H1 (cell line): Measurements from ENCODE around the gene KIF25. TPM values are rescaled to one million over a fixed set of nuclear protein-coding genes. Genes with fewer than 3 reads are reported as not detected.

ENCODE experiments used
- CTCF ChIA-PET: fragments of 300-600 bp; sonication (Branson Sonifier 250); formaldehyde crosslinking; loops from one replicate; lab custom pipeline; 2021; ENCODE audit not compliant: partially characterized antibody; lab: Charles Lee
- POLR2A ChIA-PET: fragments of 300-600 bp; sonication (Branson Sonifier 250); formaldehyde crosslinking; loops from one replicate; lab custom pipeline; 2021; ENCODE audit warnings: inconsistent platforms; ENCODE audit not compliant: partially characterized antibody; lab: Charles Lee
- DNase-seq, 2 experiments: peaks; one replicate each; pipeline versions ENCODE4 v3.0.0 to v3.0.0-alpha.2; 2010 to 2022; ENCODE audit warnings: low spot score in 2 of 2, low read depth in 1 of 2, mixed read lengths in 1 of 2
- FAIRE-seq: peaks from 2 replicates; lab custom pipeline; 2011; peaks lifted over from hg19 to GRCh38; lab: Jason Lieb, UNC
- H2AFZ ChIP-seq: 2 replicates; pipeline ENCODE4 v1.8.1; 2012; ENCODE audit warnings: low read length, inconsistent platforms
- H2AK5ac ChIP-seq: 2 replicates; pipeline ENCODE4 v1.6.1; 2013; ENCODE audit warnings: low read depth, low read length
- H2BK120ac ChIP-seq: replicated peaks from 2 replicates; pipeline ENCODE3; 2013; ENCODE audit warnings: low read depth, low read length, inconsistent platforms
- H2BK12ac ChIP-seq: 2 replicates; pipeline ENCODE4 v1.6.1; 2013; ENCODE audit warnings: low read depth, low read length
- H2BK15ac ChIP-seq: 2 replicates; pipeline ENCODE4 v1.6.1; 2013; ENCODE audit warnings: low read length
- H2BK20ac ChIP-seq: 2 replicates; pipeline ENCODE4 v1.6.1; 2013; ENCODE audit warnings: low read length
- H2BK5ac ChIP-seq: 2 replicates; pipeline ENCODE4 v1.6.1; 2013; ENCODE audit warnings: low read depth, low read length
- H3K14ac ChIP-seq: 2 replicates; pipeline ENCODE4 v1.6.1; 2013; ENCODE audit warnings: inconsistent platforms; ENCODE audit not compliant: insufficient read length
- H3K18ac ChIP-seq: 2 replicates; pipeline ENCODE4 v1.6.1; 2013; ENCODE audit warnings: low read length; ENCODE audit errors: extremely low read depth
- H3K23ac ChIP-seq: 2 replicates; pipeline ENCODE4 v1.6.1; 2013; ENCODE audit warnings: inconsistent platforms; ENCODE audit not compliant: insufficient read length
- H3K23me2 ChIP-seq: 2 replicates; pipeline ENCODE4 v1.6.1; 2013; ENCODE audit warnings: low read depth, low read length
- H3K27ac ChIP-seq: 2 replicates; pipeline ENCODE4 v1.6.1; 2011; ENCODE audit warnings: low read depth, low read length, inconsistent platforms
- H3K27me3 ChIP-seq, 4 experiments: replicated peaks in 1 of 4; 1 replicate in 1 of 4; 2 replicates in 3 of 4; pipeline versions ENCODE4 v1.6.1 to v1.8.1; 2011 to 2013; ENCODE audit warnings: low read length in 3 of 4, mild to moderate bottlenecking in 3 of 4, inconsistent platforms in 2 of 4, mixed read lengths in 2 of 4, moderate library complexity in 1 of 4; ENCODE audit not compliant: control insufficient read depth in 3 of 4, insufficient read depth in 3 of 4; ENCODE audit errors: extremely low read depth in 1 of 4
- H3K36me3 ChIP-seq, 4 experiments: 2 replicates each; pipeline versions ENCODE4 v1.6.1 to v1.8.1; 2011 to 2013; ENCODE audit warnings: mild to moderate bottlenecking in 4 of 4, low read length in 3 of 4, moderate library complexity in 2 of 4, control low read depth in 1 of 4, inconsistent platforms in 1 of 4; ENCODE audit not compliant: insufficient read depth in 4 of 4, control insufficient read depth in 2 of 4
- H3K4ac ChIP-seq: replicated peaks from 2 replicates; pipeline ENCODE3; 2013; ENCODE audit warnings: low read length, low read depth, mixed read lengths, inconsistent platforms; ENCODE audit not compliant: insufficient read length
- H3K4me1 ChIP-seq, 4 experiments: replicated peaks in 1 of 4; 1 replicate in 1 of 4; 2 replicates in 3 of 4; pipeline versions ENCODE4 v1.6.1 to v1.8.1; 2011 to 2013; ENCODE audit warnings: low read length in 3 of 4, inconsistent platforms in 2 of 4, mixed read lengths in 1 of 4; ENCODE audit not compliant: insufficient read depth in 4 of 4, control insufficient read depth in 3 of 4
- H3K4me2 ChIP-seq, 2 experiments: 2 replicates each; pipeline versions ENCODE4 v1.6.1 to v1.8.1; 2011 to 2013; ENCODE audit warnings: low read depth in 2 of 2, low read length in 2 of 2, control low read depth in 1 of 2, inconsistent platforms in 1 of 2, mild to moderate bottlenecking in 1 of 2; ENCODE audit not compliant: insufficient read depth in 1 of 2
- H3K4me3 ChIP-seq, 4 experiments: fragments of 200-600, 300-600 bp in 1 of 4; sonication (generic), shearing (Covaris generic), sonication (Bioruptor Twin) in 1 of 4; 2 replicates each; pipeline versions ENCODE4 v1.5.1 to v1.8.1; 2011 to 2016; ENCODE audit warnings: low read length in 4 of 4, low read depth in 3 of 4, control low read depth in 2 of 4, inconsistent platforms in 2 of 4, mild to moderate bottlenecking in 2 of 4, mixed read lengths in 1 of 4, moderate library complexity in 1 of 4; ENCODE audit not compliant: insufficient read depth in 2 of 4; ENCODE audit errors: extremely low read depth in 1 of 4
- H3K56ac ChIP-seq: replicated peaks from 2 replicates; pipeline ENCODE3; 2013; ENCODE audit warnings: low read depth, mild to moderate bottlenecking, mixed read lengths, low read length, inconsistent platforms; ENCODE audit not compliant: insufficient read length
- H3K79me1 ChIP-seq: 2 replicates; pipeline ENCODE4 v1.6.1; 2013; ENCODE audit warnings: low read depth, low read length, control low read depth
- H3K79me2 ChIP-seq, 2 experiments: 2 replicates each; pipeline versions ENCODE4 v1.6.1 to v1.8.1; 2012 to 2013; ENCODE audit warnings: low read length in 2 of 2, mild to moderate bottlenecking in 2 of 2, inconsistent platforms in 1 of 2; ENCODE audit not compliant: insufficient read depth in 2 of 2, control insufficient read depth in 1 of 2
- H3K9ac ChIP-seq, 4 experiments: replicated peaks in 1 of 4; 1 replicate in 1 of 4; 2 replicates in 3 of 4; pipeline versions ENCODE4 v1.6.1 to v1.8.1; 2011 to 2013; ENCODE audit warnings: low read depth in 3 of 4, low read length in 3 of 4, control low read depth in 2 of 4, mild to moderate bottlenecking in 2 of 4, moderate library complexity in 2 of 4, inconsistent platforms in 1 of 4; ENCODE audit errors: extremely low read depth in 1 of 4
- H3K9me3 ChIP-seq, 2 experiments: 2 replicates each; pipeline versions ENCODE4 v1.6.1 to v1.8.1; 2012 to 2013; ENCODE audit warnings: mild to moderate bottlenecking in 2 of 2, moderate library complexity in 2 of 2, control low read depth in 1 of 2, inconsistent platforms in 1 of 2, low read depth in 1 of 2, low read length in 1 of 2, mixed read lengths in 1 of 2; ENCODE audit not compliant: insufficient read depth in 2 of 2
- H4K20me1 ChIP-seq, 2 experiments: replicated peaks in 1 of 2; 2 replicates each; pipeline versions ENCODE3 to v1.8.1; 2011 to 2013; ENCODE audit warnings: inconsistent platforms in 2 of 2, low read length in 2 of 2, mild to moderate bottlenecking in 1 of 2; ENCODE audit not compliant: insufficient read depth in 2 of 2, control insufficient read depth in 1 of 2
- H4K5ac ChIP-seq: 2 replicates; pipeline ENCODE4 v1.6.1; 2013; ENCODE audit warnings: low read length, low read depth, mixed read lengths, inconsistent platforms; ENCODE audit not compliant: insufficient read length
- H4K8ac ChIP-seq: 2 replicates; pipeline ENCODE4 v1.8.0; 2013; ENCODE audit warnings: mild to moderate bottlenecking, moderate library complexity, low read length, inconsistent platforms; ENCODE audit not compliant: insufficient read depth; ENCODE audit errors: extremely low read depth
- H4K91ac ChIP-seq: replicated peaks from 2 replicates; pipeline ENCODE3; 2013; ENCODE audit warnings: low read length, mixed read lengths, inconsistent platforms; ENCODE audit not compliant: insufficient read length
- CTCF ChIP-seq, 3 experiments: IDR thresholded peaks; 1 replicate in 2 of 3; 2 replicates in 1 of 3; pipeline versions ENCODE4 v1.5.1 to v1.6.1; 2011; ENCODE audit warnings: low read length in 3 of 3, mild to moderate bottlenecking in 3 of 3, inconsistent platforms in 2 of 3, low read depth in 1 of 3, moderate library complexity in 1 of 3; ENCODE audit not compliant: insufficient read depth in 1 of 3; ENCODE audit errors: control extremely low read depth in 1 of 3
- FOSL1 ChIP-seq: IDR thresholded peaks from 2 replicates; pipeline ENCODE4 v1.6.1; 2011; ENCODE audit warnings: mild to moderate bottlenecking, low read depth, low read length, moderate library complexity; ENCODE audit not compliant: insufficient read depth
- TCF12 ChIP-seq: IDR thresholded peaks from 2 replicates; pipeline ENCODE4 v1.6.1; 2011; ENCODE audit warnings: low read depth, mild to moderate bottlenecking, low read length
- WGBS, 2 experiments: shearing (Covaris generic) in 1 of 2; methylation state at CpG; one replicate each; pipeline versions ENCODE4 v1.1.6 to v1.1.7; 2013 to 2015; ENCODE audit warnings: low lambda C conversion rate in 2 of 2, mixed read lengths in 2 of 2, inconsistent platforms in 1 of 2, low coverage in 1 of 2, missing lambda C conversion rate in 1 of 2; ENCODE audit not compliant: insufficient replicate concordance in 2 of 2, insufficient coverage in 1 of 2, insufficient read length in 1 of 2; ENCODE audit errors: extremely low coverage in 1 of 2, missing lambda C conversion rate in 1 of 2; 5-methylcytosine and 5-hydroxymethylcytosine counted together
- polyA plus RNA-seq, 7 experiments: library from polyadenylated mRNA; depleted of rRNA in 3 of 7; stranded (reverse) in 5 of 7; unstranded in 2 of 7; fragments of >200 nt in 5 of 7; fragments of 200-250 nt in 2 of 7; gene quantifications; 1 replicate in 5 of 7; 2 replicates in 1 of 7; 4 replicates in 1 of 7; pipeline versions ENCODE4 v1.2.1 to v1.2.3, GENCODE V29; 2011 to 2013; ENCODE audit warnings: missing spikeins in 2 of 7, mixed read lengths in 2 of 7
- total RNA-seq: library from RNA; stranded (reverse); fragmentation: NEBNext Ultra II Directional; extraction: Animal tissue kit (Norgen Biotek cat#: 25700); gene quantifications from 2 replicates; pipeline ENCODE4 v1.2.1, GENCODE V29; 2021

Gene KIF25
- total and polyA plus RNA-seq, 2 of the 8 experiments (the other 6 are each of a cell fraction or from before 2014, with no cell fraction given): 1.5 to 2.0 TPM

- CTCF ChIA-PET: interaction anchor here (0.6 to 4.2 kb wide), 19 partner anchors 8 to 572 kb away, joined by 3 to 38 read pairs (median 4); no protein-coding TSS in a partner anchor
- Histone ChIP-seq H3K4ac (no peak overlapping the region), H4K5ac (no peak overlapping the region), H2BK15ac (no peak overlapping the region), H3K14ac (no peak overlapping the region), H3K79me2 (no peaks in the 10 kb centered on the region), H3K56ac (no peak overlapping the region), H2AFZ (no peak overlapping the region), H2BK120ac (no peak overlapping the region), H3K23me2 (no peaks in the 10 kb centered on the region; the same call in 1 of the 2 replicates), H4K20me1 (peaks cover 0 to 6% of the 10 kb centered on the region in 2 experiments), H3K9ac (no peak overlapping the region), H2BK5ac (no peak overlapping the region), H3K23ac (no peak overlapping the region), H3K36me3 (no peaks in the 10 kb centered on the region; a peak in 1 of 8 replicates), H3K9me3 (no peaks in the 10 kb centered on the region), H3K4me2 (no peak overlapping the region), H3K4me1 (peaks cover 0 to 6% (median 1%) of the 10 kb centered on the region in 4 experiments; a peak in 2 of 7 replicates), H3K18ac (no peak overlapping the region), H4K91ac (no peak overlapping the region), H3K4me3 (no peak overlapping the region), H2AK5ac (no peak overlapping the region), H2BK12ac (no peak overlapping the region), H3K79me1 (no peaks in the 10 kb centered on the region), H2BK20ac (no peak overlapping the region), H3K27ac (no peak overlapping the region), H4K8ac (no peak overlapping the region), H3K27me3 (no peaks in the 10 kb centered on the region)
- DNase-seq (no peak), FAIRE-seq (no peak)
- POLR2A ChIA-PET: no interaction called here
- WGBS, 2 experiments: 91% methylated on average over 20 of the region's 24 CpGs; no CpG with 5 or more reads in 1 of the 2 experiments
- TF ChIP-seq TCF12 (no peak), CTCF (IDR thresholded peaks at IDR 0.05; ENCODE audit: control extremely low read depth in 1 of 3, insufficient read depth in 1 of 3, low read depth in 1 of 3, low read length in 3 of 3) (no peak), FOSL1 (no peak)
These were observed 74.8 kb downstream of the KIF25 start for GRCh38 chr6:168072261-168072660.
